Subcutaneous abdominal adipose tissue (tissue), 5 donors: ENCODE results near the gene RCOR3.

Source experiments
- H3K27ac ChIP-seq: one replicate; pipeline ENCODE4 v1.7.0; 2013; ENCODE audit warnings: low read depth, mild to moderate bottlenecking, inconsistent platforms, low read length, moderate library complexity
- H3K27me3 ChIP-seq, 5 donors: one replicate each; pipeline ENCODE4 v1.7.0; 2013; ENCODE audit warnings: low read length in 5 of 5, inconsistent platforms in 1 of 5; ENCODE audit not compliant: control insufficient read depth in 5 of 5, insufficient read depth in 4 of 5
- H3K36me3 ChIP-seq, 5 donors: one replicate each; pipeline ENCODE4 v1.7.0; 2013; ENCODE audit warnings: low read length in 5 of 5; ENCODE audit not compliant: control insufficient read depth in 5 of 5, insufficient read depth in 5 of 5
- H3K4me1 ChIP-seq, 5 donors: one replicate each; pipeline ENCODE4 v1.7.0; 2013; ENCODE audit warnings: low read length in 5 of 5, mild to moderate bottlenecking in 3 of 5, moderate library complexity in 1 of 5; ENCODE audit not compliant: control insufficient read depth in 5 of 5, insufficient read depth in 5 of 5
- H3K4me3 ChIP-seq, 5 donors: one replicate each; pipeline ENCODE4 v1.7.0; 2013; ENCODE audit warnings: low read length in 5 of 5, low read depth in 1 of 5
- H3K9ac ChIP-seq, 5 donors: one replicate each; pipeline ENCODE4 v1.7.0; 2013; ENCODE audit warnings: low read length in 5 of 5, mild to moderate bottlenecking in 4 of 5, moderate library complexity in 3 of 5
- H3K9me3 ChIP-seq, 5 donors: one replicate each; pipeline ENCODE4 v1.7.0; 2013; ENCODE audit warnings: low read length in 5 of 5; ENCODE audit not compliant: control insufficient read depth in 5 of 5
- donor health status: healthy.
- donor health status: healthy.
- donor health status: healthy.
- donor health status: healthy.
- donor health status: healthy.

Gene RCOR3

DNA sequence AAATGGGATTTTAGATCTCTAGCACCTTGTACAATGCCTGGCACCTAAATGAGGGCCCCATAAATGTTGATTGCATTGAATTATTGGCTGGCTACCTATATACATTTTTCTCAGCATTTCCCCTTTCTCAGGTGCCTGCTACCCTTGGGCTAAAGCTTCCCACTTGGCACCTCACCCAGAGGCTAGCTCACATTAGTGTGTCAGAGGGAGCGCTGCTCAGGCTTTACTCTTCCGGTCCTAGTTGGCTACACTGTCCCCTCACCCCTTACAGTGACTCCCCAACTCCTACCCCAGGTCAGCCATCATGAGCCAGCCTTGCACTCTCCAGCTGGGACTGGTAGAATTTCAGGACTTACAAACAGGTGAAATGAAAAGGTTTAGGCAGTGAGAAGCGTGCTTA, 77.0 kb downstream of the RCOR3 start:
- H3K9me3 ChIP-seq = no peaks in the 10 kb centered on the region
- no peak overlapping the region for H3K27ac ChIP-seq
- H3K4me3 ChIP-seq = no peak overlapping the region
- no peak overlapping the region for H3K9ac ChIP-seq
- no peaks in the 10 kb centered on the region for H3K27me3 ChIP-seq
- H3K36me3 ChIP-seq = no peaks in the 10 kb centered on the region
- peaks cover 3 to 23% (median 11%) of the 10 kb centered on the region in 5 donors for H3K4me1 ChIP-seq

GRCh38 chr1:211336775-211337174, 77.6 kb downstream of the RCOR3 start:
- Histone ChIP-seq H3K4me1 (peaks cover 3 to 24% (median 13%) of the 10 kb centered on the region in 5 donors), H3K4me3 (no peak overlapping the region), H3K9ac (no peak overlapping the region), H3K9me3 (no peaks in the 10 kb centered on the region), H3K27me3 (no peaks in the 10 kb centered on the region), H3K36me3 (no peaks in the 10 kb centered on the region), H3K27ac (no peak overlapping the region)

DNA sequence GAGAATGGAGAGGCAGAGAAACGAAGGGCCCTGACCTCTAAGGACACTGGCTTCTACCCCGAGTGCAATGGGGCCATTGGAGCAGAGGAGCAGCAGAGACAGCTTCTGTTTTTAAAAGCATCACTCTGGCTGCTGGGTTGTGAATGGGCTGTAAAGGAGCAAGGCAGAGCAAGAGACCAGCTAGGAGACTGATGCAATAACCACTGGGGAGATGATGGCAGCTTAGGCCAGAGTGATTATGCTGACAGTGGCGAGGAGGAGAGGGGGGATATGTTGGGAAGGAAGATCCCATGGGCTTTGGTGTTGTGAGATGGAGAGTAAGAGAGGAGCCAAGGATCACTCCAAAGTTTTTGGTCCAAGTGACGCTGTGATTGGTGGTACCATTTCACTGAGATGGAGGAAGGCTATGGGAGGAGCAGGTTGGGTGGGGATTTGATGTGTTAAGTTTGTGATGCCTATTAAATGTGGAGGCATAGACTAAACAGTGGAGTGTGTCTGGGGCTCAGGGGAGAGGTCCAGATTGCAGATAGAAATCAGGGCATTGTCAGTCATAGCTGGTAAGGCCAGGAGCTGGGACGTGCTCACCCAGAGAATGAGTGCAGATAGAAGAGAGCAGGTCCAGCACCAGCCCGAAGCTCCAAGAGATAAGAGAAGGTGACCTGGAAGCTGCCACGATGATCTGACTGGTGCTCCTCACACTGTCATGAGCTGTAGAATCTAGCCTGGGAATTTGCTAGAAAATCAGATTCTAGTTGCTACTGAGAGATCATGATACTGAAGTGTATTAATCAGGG, 78.5 kb downstream of the RCOR3 start:
- Histone ChIP-seq H3K4me1 (peaks cover 0 to 17% (median 8%) of the 10 kb centered on the region in 5 donors), H3K9me3 (no peaks in the 10 kb centered on the region), H3K36me3 (no peaks in the 10 kb centered on the region), H3K27me3 (no peaks in the 10 kb centered on the region), H3K4me3 (no peak overlapping the region), H3K27ac (no peak overlapping the region), H3K9ac (no peak overlapping the region)

DNA sequence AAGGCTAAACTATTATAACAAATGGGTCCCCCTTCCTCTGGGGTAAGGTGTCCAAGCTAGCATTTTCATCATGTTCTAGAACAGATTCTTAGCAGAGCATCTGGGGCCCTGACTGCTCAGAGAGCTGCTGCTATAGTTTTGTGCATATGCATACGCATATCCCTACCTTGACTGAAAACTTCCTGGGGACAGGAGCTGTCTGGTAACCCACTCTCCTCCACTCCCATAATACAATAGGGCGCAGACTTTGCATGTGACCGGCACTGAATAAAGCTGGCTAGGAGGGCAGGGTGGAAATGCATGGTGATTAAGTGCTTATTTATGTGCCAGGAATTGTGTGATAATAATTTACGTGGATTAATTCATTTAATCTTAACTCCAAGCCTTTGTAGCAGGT, 79.1 kb downstream of the RCOR3 start:
- no peaks in the 10 kb centered on the region for H3K9me3 ChIP-seq
- H3K27ac ChIP-seq = no peak overlapping the region
- peaks cover 0 to 17% (median 8%) of the 10 kb centered on the region in 5 donors for H3K4me1 ChIP-seq
- H3K27me3 ChIP-seq = no peaks in the 10 kb centered on the region
- no peak overlapping the region for H3K9ac ChIP-seq
- no peak overlapping the region for H3K4me3 ChIP-seq
- H3K36me3 ChIP-seq = no peaks in the 10 kb centered on the region

GRCh38 chr1:211339631-211340041, 80.5 kb downstream of the RCOR3 start:
- no peaks in the 10 kb centered on the region for H3K27me3 ChIP-seq
- H3K9ac ChIP-seq = no peak overlapping the region
- H3K36me3 ChIP-seq = no peaks in the 10 kb centered on the region
- H3K4me1 ChIP-seq = peaks cover 0 to 21% (median 13%) of the 10 kb centered on the region in 5 donors
- no peak overlapping the region for H3K4me3 ChIP-seq
- no peak overlapping the region for H3K27ac ChIP-seq
- no peaks in the 10 kb centered on the region for H3K9me3 ChIP-seq

DNA sequence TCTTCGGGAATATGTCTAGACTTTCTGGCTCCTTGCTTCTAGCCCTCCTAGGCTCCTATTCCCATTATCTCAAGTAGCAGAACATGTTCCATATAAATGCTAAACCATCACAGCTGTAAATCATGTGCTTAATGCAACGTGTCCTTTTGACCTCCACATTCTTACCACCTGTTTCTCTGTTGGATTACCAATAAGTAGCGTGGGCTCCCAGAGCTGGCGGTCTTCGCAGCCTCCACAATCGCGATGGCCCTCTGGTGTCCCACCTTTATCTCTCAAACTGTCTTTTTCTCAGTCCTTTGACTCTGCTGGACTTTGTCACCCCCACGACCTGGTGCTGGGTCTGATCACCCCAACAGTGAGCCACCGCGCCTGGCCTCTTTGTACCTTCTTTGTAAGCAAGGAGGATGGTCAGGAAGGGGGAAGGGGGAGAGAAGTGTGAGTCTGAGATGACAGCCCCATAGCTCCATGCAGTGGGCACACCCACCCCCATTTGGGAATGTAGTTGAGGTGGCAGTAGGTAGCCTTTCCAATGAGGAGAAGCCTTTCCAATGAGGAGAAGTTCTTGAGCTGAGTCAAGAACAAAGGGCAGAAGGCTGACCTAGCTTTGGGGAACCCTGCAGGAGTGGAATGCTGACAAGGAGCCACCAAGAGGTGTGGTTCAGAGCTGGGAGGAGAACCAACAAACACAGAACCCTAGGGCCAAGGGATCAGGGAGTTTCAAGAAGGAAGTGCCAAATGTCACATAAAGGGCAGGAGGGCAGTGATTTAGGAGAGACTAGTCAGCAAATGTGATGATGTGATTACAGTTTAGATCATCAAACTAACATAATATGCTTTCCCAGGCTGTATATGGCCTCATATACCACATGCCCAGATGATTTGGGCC, 81.7 kb downstream of the RCOR3 start:
- Histone ChIP-seq H3K36me3 (no peaks in the 10 kb centered on the region), H3K27me3 (no peaks in the 10 kb centered on the region), H3K27ac (no peak overlapping the region), H3K9ac (no peak overlapping the region), H3K4me1 (peaks cover 0 to 16% (median 11%) of the 10 kb centered on the region in 5 donors), H3K4me3 (no peak overlapping the region), H3K9me3 (no peaks in the 10 kb centered on the region)

GRCh38 chr1:211341999-211342398, 82.8 kb downstream of the RCOR3 start:
- Histone ChIP-seq H3K9me3 (no peaks in the 10 kb centered on the region), H3K4me1 (peaks cover 0 to 13% (median 9%) of the 10 kb centered on the region in 5 donors), H3K27me3 (no peaks in the 10 kb centered on the region), H3K27ac (no peak overlapping the region), H3K4me3 (no peak overlapping the region), H3K9ac (no peak overlapping the region), H3K36me3 (no peaks in the 10 kb centered on the region)

- H3K4me1 ChIP-seq = peaks cover 0 to 13% (median 4%) of the 10 kb centered on the region in 5 donors
- H3K27me3 ChIP-seq = no peaks in the 10 kb centered on the region
- no peak overlapping the region for H3K9ac ChIP-seq
- H3K4me3 ChIP-seq = no peak overlapping the region
- no peaks in the 10 kb centered on the region for H3K9me3 ChIP-seq
- no peak overlapping the region for H3K27ac ChIP-seq
- peaks cover 0 to 2% (median 0%) of the 10 kb centered on the region in 5 donors for H3K36me3 ChIP-seq
These were observed 84.4 kb downstream of the RCOR3 start for GRCh38 chr1:211343607-211344006.

- Histone ChIP-seq H3K9me3 (no peaks in the 10 kb centered on the region), H3K9ac (no peak overlapping the region), H3K27me3 (no peaks in the 10 kb centered on the region), H3K36me3 (peaks cover 0 to 2% (median 0%) of the 10 kb centered on the region in 5 donors), H3K4me3 (no peak overlapping the region), H3K27ac (no peak overlapping the region), H3K4me1 (peaks cover 0 to 13% (median 4%) of the 10 kb centered on the region in 5 donors)
These were observed 85.0 kb downstream of the RCOR3 start for GRCh38 chr1:211344152-211344618.

DNA sequence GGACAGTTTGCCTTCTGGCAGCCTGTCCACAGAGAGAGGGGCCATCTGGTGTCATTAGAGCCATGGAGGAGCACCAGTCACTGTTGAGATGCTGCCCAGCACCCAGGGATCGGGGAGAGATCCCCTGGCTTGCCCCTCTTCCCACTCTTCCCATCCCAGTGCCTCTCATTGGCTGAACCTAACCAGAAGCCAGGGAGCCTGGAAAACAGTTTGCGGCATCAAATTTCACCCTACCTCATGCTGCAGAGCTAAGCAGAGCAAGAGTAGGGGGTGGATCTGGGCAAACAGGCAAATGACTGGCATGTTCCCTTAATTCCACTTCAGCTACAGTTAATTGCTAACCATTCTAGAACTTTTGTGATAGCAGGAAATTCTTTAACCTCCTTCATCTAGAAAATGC, 86.6 kb downstream of the RCOR3 start:
- no peaks in the 10 kb centered on the region for H3K27me3 ChIP-seq
- H3K9me3 ChIP-seq = no peaks in the 10 kb centered on the region
- H3K9ac ChIP-seq = no peak overlapping the region
- H3K27ac ChIP-seq = no peak overlapping the region
- H3K4me1 ChIP-seq = peaks cover 0 to 13% (median 4%) of the 10 kb centered on the region in 5 donors
- H3K4me3 ChIP-seq = no peak overlapping the region
- H3K36me3 ChIP-seq = peaks cover 0 to 2% (median 0%) of the 10 kb centered on the region in 5 donors
